GM21737 (cell line): ENCODE results near the gene KCND1.
"Not testable (repeated sequence)": the region's sequence is repeated elsewhere in the genome, so short reads cannot be mapped to it uniquely, and the experiment has no call there.

Source experiments
- ATAC-seq: cut with Tn5 transposase; IDR thresholded peaks from one replicate; pipeline ENCODE4 v1.9.1; 2021; ENCODE audit warnings: mild to moderate bottlenecking, moderate library complexity; ENCODE audit not compliant: unreplicated experiment

The KCND1 gene

DNA sequence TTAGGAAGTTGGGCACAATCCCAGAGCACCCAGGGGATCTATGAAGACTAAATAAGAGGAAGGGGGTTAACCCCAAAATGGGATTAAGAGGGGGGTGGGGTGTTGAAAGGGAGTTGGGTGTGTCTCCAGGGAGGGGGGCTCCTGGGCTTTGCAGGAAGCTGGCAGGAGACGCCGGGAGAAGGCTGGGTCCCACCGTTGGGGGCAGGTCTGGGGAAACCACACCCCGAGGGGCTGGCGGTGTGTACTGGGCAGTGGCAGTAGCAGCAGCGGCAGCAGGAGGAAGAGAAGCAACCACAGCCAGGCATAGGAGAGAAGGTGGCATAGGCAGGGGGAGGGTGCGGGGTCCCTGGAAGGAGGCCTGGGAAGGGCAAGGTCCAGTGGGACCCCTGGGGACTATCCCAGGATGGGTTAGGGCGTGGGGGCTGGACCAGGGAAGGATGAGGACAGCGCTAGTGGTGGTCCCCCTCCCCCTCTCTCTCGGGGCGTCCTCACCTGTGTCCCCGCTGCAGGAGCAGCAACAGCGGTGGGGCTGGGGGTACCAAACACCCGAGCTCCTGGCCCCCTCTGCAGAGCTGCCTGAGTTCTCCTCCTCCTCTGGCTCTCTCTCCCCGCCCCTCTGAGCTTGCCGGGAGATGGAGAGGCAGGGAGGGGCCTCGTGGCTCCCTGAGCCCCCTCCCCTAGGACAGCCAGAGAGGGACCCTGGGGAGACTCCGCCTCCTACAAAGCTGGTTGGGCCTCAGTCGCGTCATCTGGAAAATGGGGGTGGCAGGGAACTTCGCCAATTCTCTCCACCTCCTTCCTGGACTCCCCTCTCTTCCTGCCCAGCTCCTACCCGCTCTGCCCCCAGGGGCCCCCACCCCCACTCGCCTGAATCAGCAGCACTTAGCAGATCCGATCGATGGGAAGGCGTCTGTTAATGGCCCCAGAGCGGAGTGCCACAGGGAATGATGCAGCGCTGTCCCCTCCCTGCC, at the start of gene KCND1:
Gene KCND1, minus strand, starts transcription at position 596 of the 971 bp plus-strand sequence. CDS start 1,573 bp downstream, outside the sequence.
- no peak for ATAC-seq

DNA sequence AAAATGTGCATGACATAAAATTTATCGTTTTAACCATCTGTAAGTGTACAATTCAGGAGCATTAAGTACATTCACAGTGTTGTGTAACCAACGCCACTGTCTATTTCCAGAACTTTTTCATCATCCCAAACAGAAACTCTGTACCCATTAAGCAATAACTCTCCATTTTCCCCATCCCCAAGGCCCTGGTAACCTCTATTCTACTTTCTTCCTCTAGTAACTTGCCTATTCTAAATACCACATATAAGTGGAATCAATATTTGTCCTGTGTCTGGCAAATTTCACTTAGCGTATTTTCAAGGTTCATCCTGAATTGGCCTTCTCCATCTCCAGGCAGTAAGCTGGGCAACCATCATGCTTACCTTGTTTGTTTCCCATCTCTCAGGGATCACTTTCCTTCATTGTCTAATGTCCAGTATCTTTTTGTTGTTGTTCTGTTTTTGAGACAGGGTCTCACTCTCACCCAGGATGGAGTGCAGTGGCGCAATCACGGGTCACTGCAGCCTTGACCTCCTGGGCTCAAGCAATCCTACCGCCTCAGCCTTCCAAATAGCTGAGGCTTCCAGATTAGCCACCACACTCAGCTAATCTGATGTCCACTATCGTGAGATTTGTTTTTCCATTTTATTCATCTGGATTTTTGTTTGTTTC, 48.1 kb upstream of the KCND1 start:
- ATAC-seq = no peak

DNA sequence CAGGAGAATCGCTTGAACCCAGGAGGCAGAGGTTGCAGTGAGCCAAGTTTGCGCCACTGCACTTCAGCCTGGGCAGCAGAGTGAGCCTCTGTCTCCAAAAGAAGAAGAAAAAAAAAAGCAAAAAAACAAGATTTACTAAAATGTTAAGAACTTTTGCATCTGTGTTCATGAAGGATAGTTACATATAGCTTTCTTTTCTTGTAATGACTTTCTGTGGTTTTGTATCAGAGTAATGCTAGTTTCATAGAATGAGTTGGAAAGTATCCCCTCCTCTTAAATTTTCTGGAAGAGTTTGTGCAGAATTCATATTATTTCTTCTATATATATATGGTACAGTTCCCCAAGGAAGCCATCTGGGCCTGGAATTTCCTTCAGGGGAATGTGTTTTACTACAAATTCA, 47.4 kb upstream of the KCND1 start:
- ATAC-seq = no peak

DNA sequence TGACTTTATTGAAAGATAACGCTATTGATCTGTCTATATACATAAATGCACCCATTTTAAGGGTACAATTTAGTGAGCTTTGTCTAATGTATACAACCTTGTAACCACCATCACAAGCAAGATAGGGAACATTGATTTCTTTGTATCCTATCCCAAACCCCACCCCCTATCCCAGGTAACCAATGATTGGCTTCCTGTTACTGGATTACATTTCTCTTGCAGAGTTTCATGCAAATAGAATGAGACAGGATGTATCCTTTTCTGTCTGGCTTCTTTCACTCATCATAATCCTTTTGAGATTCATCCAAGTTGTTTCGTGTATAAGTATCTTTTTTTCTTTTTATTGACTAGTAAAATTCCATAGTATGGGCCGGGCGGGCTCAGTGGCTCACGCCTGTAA, 32.1 kb upstream of the KCND1 start:
- no peak for ATAC-seq

DNA sequence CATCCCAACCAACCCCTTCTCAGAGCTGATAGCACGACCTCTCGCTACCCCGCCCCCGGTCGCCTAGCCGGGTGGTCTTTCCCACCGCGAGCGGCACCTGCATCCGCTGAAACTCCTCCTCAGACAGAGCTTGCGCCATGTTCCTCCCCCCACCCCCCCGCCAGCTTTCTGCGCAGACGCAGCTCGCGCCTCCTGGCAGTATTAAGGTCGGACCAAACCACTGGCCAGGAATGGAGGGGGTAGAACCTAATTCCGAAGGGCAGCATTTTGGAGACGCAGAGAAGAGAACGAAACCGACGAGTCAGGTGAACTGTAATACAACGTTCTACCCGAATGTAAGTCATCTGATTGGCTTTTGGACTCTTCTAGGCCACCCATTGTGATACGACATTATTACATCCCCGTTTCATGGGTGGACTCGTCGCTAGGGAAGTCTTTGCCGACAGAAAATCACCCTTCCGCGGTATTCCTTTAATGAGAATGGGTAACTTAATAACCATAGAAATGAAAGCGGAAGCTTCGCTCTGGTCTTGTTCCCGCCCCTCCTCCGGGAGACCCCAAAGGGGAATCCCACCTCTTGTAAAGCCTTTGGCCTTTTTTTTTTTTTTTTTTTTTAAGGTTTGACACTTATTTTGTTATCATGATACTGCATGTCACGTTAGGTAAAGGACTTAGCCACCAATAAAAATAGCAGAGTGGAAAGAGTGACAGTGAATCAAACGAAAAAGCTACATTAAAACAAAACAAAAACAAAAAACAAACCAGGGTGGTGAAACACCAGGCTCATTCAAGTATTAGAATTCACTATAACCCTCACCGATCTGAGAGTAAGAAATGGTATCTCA, 30.7 kb upstream of the KCND1 start, which contains the start of gene GRIPAP1:
Gene GRIPAP1, minus strand, starts transcription at position 174 of the 845 bp plus-strand sequence. Its CDS starts 35 bp downstream, at position 139.
- ATAC-seq = peak; percentile 71

DNA sequence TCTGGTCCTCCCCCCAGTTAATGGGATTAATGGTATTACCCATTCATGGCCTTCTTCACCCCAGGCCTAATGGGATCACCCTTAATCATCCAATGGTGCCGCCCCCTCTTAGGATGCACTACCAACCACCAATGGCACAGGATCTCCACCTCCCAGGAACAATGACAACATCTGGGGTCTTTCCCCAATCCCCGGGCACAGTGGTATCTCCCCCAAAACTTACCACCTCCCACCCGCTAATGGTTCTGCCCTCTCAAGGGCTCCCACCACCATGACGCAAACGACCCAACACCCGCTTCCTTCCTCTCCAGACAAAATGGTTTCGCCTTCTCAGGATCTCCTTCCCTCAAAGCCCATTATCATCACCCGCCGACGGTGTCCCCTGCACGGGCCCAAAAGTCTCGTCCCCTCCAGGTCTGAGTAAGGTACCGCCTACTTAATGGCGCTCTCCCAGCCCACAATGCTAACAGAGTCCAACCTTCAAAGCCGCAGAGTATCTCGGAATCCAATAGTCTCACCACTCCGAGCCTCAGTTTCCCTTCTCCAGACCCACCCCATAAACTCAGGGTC, 30.0 kb upstream of the KCND1 start:
- ATAC-seq = peak; percentile 29

DNA sequence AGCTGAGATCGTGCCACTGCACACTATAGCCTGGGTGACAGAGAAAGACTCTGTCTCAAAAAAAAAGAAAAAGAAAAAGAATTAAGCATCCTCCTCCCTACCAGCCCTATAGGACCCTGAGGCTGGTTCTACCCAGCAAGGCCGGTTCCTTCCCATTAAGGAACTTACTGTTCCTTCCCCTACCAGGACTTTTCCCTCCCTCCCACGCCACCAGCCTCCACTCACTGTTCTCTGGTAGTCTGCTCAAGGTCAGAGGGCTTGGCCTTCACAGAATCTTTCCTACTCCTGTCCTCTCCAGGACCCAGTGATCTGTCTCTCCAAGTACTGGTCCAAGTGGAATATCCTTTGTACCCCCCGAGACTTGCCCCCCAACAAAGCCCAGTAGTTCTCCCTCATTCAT, 29.0 kb upstream of the KCND1 start:
- no peak for ATAC-seq

DNA sequence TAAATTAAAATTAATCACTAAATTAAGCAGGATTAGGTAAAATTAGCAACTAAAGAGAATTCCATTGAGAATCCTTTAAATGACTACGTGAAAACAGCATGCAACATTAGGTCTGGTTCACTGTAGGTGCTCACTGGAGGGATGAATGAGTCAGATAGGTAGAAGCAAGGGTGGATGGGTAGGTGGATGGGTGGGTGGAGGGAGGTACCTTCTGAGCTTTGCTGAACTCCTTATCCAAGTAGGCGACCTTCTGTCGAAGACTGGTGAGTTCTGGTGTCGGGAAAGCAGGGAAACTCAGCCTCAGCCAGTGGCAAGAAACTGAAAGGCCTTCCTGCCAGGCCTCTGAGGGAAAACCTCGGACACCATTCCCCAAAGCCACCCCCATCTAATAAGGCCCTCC, 27.4 kb upstream of the KCND1 start:
- no peak for ATAC-seq

DNA sequence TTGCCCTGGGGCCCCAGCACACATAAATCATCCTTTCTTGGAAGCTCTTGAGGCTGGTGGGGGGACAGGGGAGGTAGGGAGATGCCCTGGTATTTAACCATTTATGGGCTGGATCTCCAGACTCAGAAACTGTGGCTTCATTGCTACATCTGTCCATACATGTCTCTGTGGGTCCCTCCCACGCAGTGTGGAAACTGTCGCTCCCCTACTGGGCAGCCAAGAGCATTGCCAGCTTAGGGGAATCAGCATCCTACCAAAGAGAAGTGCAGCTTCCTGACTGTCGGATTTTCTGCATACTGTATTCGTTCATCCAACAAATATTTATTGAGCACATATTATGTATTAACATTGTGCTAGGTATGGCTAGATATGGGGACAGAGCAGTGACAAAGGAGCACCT, 26.7 kb upstream of the KCND1 start:
- ATAC-seq = no peak

DNA sequence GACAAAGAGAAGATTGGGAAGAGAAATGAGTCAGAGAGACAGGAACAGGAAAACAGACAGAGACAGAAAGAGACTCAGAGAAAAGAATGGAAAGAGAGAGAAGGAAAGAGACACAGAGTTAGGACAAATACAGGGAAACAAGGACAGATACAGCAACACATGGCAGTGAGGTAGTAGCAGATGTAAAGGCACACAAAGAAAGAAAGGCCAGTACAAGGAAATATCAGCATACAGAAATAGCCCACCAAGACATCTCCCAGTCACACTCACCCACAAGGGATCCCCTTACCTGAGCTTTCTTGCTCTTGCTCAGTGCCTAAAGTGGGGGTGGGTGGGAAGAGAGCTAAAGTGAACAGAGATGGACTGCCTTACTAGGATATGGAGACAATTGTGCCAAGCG, 26.2 kb upstream of the KCND1 start:
- no peak for ATAC-seq

DNA sequence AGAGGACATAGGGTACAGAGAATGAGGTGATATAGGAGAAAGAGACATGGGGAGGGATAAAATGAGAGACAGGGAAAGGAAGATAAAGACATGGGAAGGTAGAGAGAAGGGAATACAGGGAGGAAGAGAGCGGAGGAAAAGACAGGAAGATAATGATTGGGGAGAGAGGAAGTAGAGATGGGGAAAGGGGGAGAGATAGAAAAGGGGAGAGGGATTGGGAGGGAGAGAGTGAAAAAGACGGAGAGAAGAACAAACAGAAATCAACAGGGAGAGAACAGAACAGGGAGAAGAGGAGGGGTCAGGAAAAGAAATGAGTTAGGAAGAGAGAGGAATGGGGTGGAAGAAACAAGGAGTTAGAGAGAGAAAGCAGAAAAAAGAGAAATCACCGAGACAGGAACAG, 25.8 kb upstream of the KCND1 start:
- no peak for ATAC-seq

DNA sequence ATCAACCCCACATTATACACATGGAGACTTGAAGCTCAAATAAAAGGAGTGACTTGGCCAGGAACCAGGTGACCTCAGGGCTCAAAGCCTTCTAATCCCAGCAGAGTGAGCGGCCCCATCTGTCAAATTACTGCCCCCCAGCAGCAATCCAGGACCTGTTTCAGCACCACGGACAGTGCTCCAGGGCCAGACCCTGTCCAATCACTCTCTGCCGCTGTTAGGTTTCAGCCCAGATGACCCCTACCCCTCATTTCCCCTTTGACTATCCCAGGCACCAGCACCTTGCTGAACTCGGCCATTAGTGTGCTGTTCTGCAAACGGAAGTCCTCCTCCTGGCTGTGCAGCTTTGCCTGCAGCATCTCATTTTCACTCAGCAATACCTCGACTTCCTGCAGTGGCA, 25.3 kb upstream of the KCND1 start:
- ATAC-seq = no peak

DNA sequence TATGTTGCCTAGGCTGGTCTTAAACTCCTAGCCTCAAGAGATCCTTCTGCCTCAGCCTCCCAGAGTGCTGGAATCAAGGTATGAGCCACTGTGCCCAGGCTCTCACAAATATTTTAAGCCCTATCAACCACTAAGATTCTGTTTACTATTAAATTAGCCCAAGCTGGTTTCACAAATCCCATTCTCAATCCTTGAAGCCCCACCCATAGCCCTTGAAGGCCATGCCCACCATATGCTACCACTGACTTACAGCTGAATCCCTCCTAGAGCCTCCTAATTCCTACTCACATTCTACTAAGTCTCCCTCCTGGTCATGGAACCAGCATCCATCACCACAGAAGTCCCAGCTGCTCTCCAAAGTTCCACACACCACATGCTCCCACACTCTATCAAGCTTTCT, 20.7 kb upstream of the KCND1 start:
- ATAC-seq = no peak

DNA sequence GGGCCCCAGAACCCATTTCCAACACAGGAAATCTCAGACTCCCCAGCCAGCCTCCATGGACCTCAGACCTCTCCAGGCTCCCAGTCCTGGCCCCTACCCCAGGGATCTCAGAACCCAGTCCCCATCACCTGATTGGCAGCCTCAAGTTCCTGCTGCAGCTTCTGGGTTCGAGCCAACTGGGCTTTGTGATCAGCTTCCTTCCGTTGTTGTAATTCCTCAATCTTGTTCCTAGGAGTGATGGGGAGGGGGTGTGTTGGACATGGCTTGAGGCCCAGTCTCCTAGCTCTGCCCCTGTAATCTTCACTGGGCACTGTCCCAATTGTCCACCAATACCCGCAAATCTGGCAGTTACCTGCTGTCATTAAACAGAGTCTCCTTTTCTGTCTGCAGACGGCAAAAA, 17.8 kb upstream of the KCND1 start:
- ATAC-seq = no peak

DNA sequence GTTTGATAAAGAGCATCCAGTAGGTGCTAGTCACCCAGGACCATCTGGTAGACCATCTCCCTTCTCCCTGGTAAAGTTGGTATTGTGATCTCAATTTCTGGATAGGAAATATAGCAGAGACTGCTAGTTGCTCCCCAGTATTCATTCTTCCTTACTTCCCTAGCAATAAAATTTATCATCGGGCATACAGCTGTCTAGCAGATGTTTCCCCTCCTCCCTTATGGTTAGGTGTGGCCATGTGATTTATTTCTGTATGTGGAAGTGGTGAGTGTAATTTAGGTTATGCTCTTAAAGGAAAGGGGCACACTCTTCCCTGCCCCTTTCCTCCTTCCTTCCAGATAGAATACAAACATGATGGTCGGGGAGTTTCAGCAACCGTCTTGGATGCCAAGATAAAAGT, 12.3 kb upstream of the KCND1 start:
- no peak for ATAC-seq

DNA sequence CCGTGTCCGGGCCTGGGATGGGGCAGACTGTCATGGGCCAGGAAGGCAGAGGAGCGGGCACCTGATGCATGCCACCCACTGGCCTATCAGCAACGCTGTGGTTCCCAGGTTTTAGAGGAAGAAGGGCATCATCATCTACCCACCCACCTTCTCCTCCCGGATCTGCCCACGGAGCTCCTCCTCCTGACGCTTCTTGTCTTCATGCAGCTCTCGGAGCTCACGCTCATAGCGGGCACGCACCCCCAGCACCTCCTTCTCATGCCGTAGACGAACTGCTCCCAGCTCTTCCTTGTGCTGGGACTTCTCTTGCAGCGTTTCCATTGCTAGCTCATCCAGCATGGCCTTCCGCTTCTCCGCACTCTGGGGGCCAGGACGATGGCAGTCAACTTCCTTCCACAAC, 11.4 kb upstream of the KCND1 start:
- ATAC-seq = no peak

DNA sequence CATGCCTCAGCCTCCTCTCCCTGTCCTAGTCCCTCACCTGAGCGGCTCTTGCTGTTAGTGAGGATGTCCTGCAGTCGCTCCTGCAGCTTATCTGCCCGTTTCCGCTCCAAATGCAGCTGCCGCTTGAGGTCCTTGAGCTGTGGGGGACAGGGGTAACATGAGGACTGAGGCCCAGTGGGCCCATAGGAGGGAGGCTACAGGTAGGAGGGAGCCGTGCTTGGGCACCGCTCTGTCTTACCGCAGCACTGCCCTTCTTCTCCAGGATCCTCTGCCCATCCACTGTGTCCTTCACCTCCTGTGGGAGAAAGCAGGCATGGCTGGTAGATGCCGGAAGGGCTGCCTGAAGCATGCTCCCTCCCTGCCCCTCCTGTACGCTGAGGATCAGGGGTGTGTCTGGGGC, 9.5 kb upstream of the KCND1 start:
- no peak for ATAC-seq

DNA sequence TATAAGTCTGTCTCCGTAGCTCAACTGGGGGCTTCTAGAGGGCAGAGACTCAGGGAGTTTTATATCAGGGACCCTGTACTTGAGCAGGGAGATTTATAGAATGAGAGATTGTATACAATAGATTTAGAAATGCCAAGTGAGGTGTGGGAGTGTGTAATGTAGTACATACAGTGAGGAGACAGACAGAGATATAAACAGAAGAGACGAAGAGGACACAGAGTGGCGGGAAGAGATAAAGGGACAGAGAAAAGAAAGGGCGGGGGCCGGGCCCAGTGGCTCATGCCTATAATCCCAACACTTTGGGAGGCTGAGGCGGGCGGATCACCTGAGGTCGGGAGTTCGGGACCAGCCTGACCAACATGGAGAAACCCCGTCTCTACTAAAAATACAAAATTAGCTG, 8.7 kb upstream of the KCND1 start:
- ATAC-seq = not testable (repeated sequence)

DNA sequence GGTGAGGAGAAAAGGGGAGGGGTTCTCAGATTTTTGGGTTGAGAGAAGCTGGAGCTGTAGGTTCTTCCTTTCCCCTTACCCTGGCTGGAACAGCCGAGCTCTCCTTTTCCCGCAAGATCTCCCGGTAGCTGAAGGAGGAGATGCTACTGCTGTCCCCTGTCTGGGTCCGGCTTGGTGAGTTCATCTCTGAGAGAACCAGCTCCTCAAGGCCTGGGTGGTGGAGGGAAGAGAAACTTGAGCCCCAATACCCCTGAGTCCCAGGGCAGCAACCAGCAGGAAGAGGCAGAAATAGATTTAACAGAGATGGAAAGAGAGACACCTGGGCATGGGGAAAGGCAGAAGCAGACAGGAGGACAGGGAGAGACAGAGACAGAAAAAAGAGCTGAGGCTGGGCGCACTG, 6.6 kb upstream of the KCND1 start:
- ATAC-seq = no peak

DNA sequence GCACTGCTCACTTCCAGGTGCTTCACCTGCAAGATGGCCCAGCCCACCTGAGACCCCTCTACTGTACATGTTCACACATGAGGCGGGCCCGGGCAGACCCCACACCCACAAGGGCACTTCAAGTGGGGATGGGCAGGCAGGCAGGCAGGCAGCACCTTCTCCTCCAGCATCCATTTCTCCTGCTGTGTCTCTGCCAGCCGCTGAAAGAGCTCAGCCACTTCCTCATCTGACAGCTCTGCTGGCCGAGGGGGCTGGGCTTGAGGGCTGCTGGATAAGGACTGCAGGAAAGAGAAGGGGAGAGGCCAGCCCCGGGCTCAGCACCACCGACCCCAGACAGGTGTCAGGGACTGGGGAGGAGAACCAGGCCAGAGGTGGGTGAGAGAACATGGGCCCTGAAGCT, 4.4 kb upstream of the KCND1 start:
- ATAC-seq = no peak

DNA sequence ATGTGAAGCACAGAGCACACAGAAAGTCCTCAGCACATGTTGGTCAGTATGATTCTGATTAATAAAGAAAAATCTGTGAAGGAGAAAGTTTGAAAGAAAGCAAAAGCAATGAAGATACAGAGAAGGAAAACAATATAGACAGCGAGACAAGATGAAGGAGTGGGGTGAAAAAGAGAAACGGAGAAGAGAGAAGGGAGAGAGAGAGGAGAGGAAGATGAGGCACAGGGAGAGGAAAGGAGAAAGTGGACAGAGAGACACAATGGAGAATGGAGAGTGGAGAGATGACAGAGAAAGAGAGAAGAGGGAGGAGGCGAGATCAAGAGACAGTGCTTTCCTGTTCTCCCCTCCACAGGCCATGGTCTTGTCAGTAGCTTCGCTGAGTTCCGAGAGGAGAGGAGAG, 3.9 kb upstream of the KCND1 start:
- ATAC-seq = no peak
